Trophoblast cell (in vitro differentiated cells and primary cell): ENCODE results near the gene MNT.

Experiments used
- DNase-seq, 2 donors: peaks; one replicate each; pipeline ENCODE4 v3.0.0-alpha.2; 2016
- H2AFZ ChIP-seq: 2 replicates; pipeline ENCODE4 v1.6.1; 2013; ENCODE audit warnings: low read length, moderate library complexity, mild to moderate bottlenecking; ENCODE audit not compliant: insufficient read depth, poor library complexity
- H2AK5ac ChIP-seq: 2 replicates; pipeline ENCODE4 v1.6.1; 2013; ENCODE audit warnings: mild to moderate bottlenecking, low read length
- H2BK120ac ChIP-seq: 2 replicates; pipeline ENCODE4 v1.6.1; 2013; ENCODE audit warnings: low read length, mild to moderate bottlenecking, moderate library complexity; ENCODE audit not compliant: insufficient read depth, poor library complexity
- H2BK12ac ChIP-seq: 2 replicates; pipeline ENCODE4 v1.6.1; 2013; ENCODE audit warnings: mild to moderate bottlenecking, low read length, moderate library complexity
- H2BK5ac ChIP-seq: 2 replicates; pipeline ENCODE4 v1.6.1; 2013; ENCODE audit warnings: low read length, low read depth, moderate library complexity, mild to moderate bottlenecking; ENCODE audit not compliant: poor library complexity
- H3K14ac ChIP-seq: 2 replicates; pipeline ENCODE4 v1.6.1; 2013; ENCODE audit warnings: mild to moderate bottlenecking, low read length
- H3K18ac ChIP-seq: 2 replicates; pipeline ENCODE4 v1.6.1; 2013; ENCODE audit warnings: mild to moderate bottlenecking, low read length
- H3K23ac ChIP-seq: 2 replicates; pipeline ENCODE4 v1.6.1; 2013; ENCODE audit warnings: low read length
- H3K27ac ChIP-seq: 2 replicates; pipeline ENCODE4 v1.5.1; 2013; ENCODE audit warnings: low read depth, mild to moderate bottlenecking, inconsistent platforms, low read length, moderate library complexity
- H3K27me3 ChIP-seq: 2 replicates; pipeline ENCODE4 v1.6.1; 2013; ENCODE audit warnings: inconsistent platforms, mild to moderate bottlenecking, low read length, moderate library complexity; ENCODE audit not compliant: insufficient read depth
- H3K36me3 ChIP-seq, 2 experiments: 1 replicate in 1 of 2; 2 replicates in 1 of 2; pipeline ENCODE4 v1.6.1; 2013; ENCODE audit warnings: low read length in 2 of 2, mild to moderate bottlenecking in 2 of 2, moderate library complexity in 1 of 2; ENCODE audit not compliant: insufficient read depth in 2 of 2, control insufficient read depth in 1 of 2
- H3K4ac ChIP-seq: 2 replicates; pipeline ENCODE4 v1.6.1; 2013; ENCODE audit warnings: low read depth, mild to moderate bottlenecking, low read length, moderate library complexity
- H3K4me1 ChIP-seq, 2 experiments: 1 replicate in 1 of 2; 2 replicates in 1 of 2; pipeline ENCODE4 v1.6.1; 2013; ENCODE audit warnings: low read length in 2 of 2, mild to moderate bottlenecking in 2 of 2, moderate library complexity in 1 of 2; ENCODE audit not compliant: insufficient read depth in 2 of 2, control insufficient read depth in 1 of 2
- H3K4me2 ChIP-seq: 2 replicates; pipeline ENCODE4 v1.6.1; 2013; ENCODE audit warnings: inconsistent platforms, mild to moderate bottlenecking, low read length, moderate library complexity
- H3K4me3 ChIP-seq: 2 replicates; pipeline ENCODE4 v1.5.1; 2013; ENCODE audit warnings: mild to moderate bottlenecking, low read depth, low read length, inconsistent platforms
- H3K79me1 ChIP-seq: one replicate; pipeline ENCODE4 v1.6.1; 2013; ENCODE audit warnings: low read length
- H3K79me2 ChIP-seq: 2 replicates; pipeline ENCODE4 v1.6.1; 2013; ENCODE audit warnings: low read length, mild to moderate bottlenecking; ENCODE audit not compliant: control insufficient read depth, insufficient read depth, poor library complexity
- H3K9ac ChIP-seq: 2 replicates; pipeline ENCODE4 v1.6.1; 2013; ENCODE audit warnings: mild to moderate bottlenecking, low read length
- H3K9me3 ChIP-seq: 2 replicates; pipeline ENCODE4 v1.6.1; 2013; ENCODE audit warnings: low read depth, mild to moderate bottlenecking, control low read depth, inconsistent platforms, low read length; ENCODE audit not compliant: insufficient read depth
- H4K12ac ChIP-seq: 2 replicates; pipeline ENCODE4 v1.6.1; 2013; ENCODE audit warnings: low read depth, mild to moderate bottlenecking, low read length, moderate library complexity
- H4K8ac ChIP-seq: 2 replicates; pipeline ENCODE4 v1.6.1; 2013; ENCODE audit warnings: low read depth, mild to moderate bottlenecking, low read length, moderate library complexity
- H4K91ac ChIP-seq: one replicate; pipeline ENCODE4 v1.6.1; 2013; ENCODE audit warnings: low read depth, mild to moderate bottlenecking, low read length, moderate library complexity
- WGBS: extraction: QIAGEN DNeasy Blood & Tissue Kit; methylation state at CpG from one replicate; pipeline ENCODE4 v1.1.7; 2013; ENCODE audit warnings: missing lambda C conversion rate; ENCODE audit not compliant: insufficient read length, insufficient coverage; ENCODE audit errors: extremely low coverage; 5-methylcytosine and 5-hydroxymethylcytosine counted together

The MNT gene

GRCh38 chr17:2376107-2376506 lies 24.8 kb downstream of the MNT start:
- Histone ChIP-seq H3K36me3 (peaks cover 55 to 60% of the 10 kb centered on the region in 2 experiments), H2BK12ac (no peak overlapping the region), H4K12ac (no peak overlapping the region), H3K23ac (no peak overlapping the region), H3K79me2 (peaks cover under 1% of the 10 kb centered on the region), H2BK5ac (peak overlapping the region; percentile 57), H3K14ac (no peak overlapping the region), H3K9me3 (peaks cover 5% of the 10 kb centered on the region), H3K9ac (no peak overlapping the region), H4K91ac (peak overlapping the region; percentile 49), H3K4ac (no peak overlapping the region), H3K79me1 (peaks cover 28% of the 10 kb centered on the region), H3K27ac (peak overlapping the region; percentile 83), H2AK5ac (no peak overlapping the region), H2BK120ac (no peak overlapping the region), H3K4me2 (no peak overlapping the region), H3K27me3 (no peaks in the 10 kb centered on the region), H3K4me3 (no peak overlapping the region), H4K8ac (no peak overlapping the region), H3K18ac (no peak overlapping the region), H3K4me1 (peaks cover 35 to 43% of the 10 kb centered on the region in 2 experiments), H2AFZ (no peak overlapping the region)
- no CpG with 5 or more reads among the region's 14 CpGs for WGBS
- DNase-seq, result no peak

GRCh38 chr17:2375406-2375805 lies 25.5 kb downstream of the MNT start:
- Histone ChIP-seq H3K4me2 (no peak overlapping the region), H4K12ac (no peak overlapping the region), H4K8ac (peak overlapping the region; percentile 18), H4K91ac (peak overlapping the region; percentile 49), H2BK5ac (peak overlapping the region; percentile 57), H3K9ac (no peak overlapping the region), H3K9me3 (peaks cover 5% of the 10 kb centered on the region), H3K4me3 (no peak overlapping the region), H3K27ac (peak overlapping the region; percentile 83), H2AK5ac (no peak overlapping the region), H3K79me2 (no peaks in the 10 kb centered on the region), H2AFZ (no peak overlapping the region), H2BK120ac (peak overlapping the region; percentile 12), H3K27me3 (no peaks in the 10 kb centered on the region), H3K36me3 (peaks cover 55 to 59% of the 10 kb centered on the region in 2 experiments), H3K23ac (no peak overlapping the region), H3K4me1 (peaks cover 28 to 36% of the 10 kb centered on the region in 2 experiments), H3K18ac (peak overlapping the region; percentile 23), H3K4ac (no peak overlapping the region), H2BK12ac (no peak overlapping the region), H3K79me1 (peaks cover 21% of the 10 kb centered on the region), H3K14ac (peak overlapping the region; percentile 51)
- no CpG with 5 or more reads among the region's 19 CpGs for WGBS
- peak; percentile 42 to 59 for DNase-seq

- H3K79me2 ChIP-seq, result no peaks in the 10 kb centered on the region
- no peak overlapping the region for H2AFZ ChIP-seq
- no CpG with 5 or more reads among the region's 11 CpGs for WGBS
- peak overlapping the region; percentile 49 for H4K91ac ChIP-seq
- H2BK120ac ChIP-seq, result no peak overlapping the region
- H3K18ac ChIP-seq, result no peak overlapping the region
- peaks cover 53 to 62% of the 10 kb centered on the region in 2 experiments for H3K36me3 ChIP-seq
- H3K27me3 ChIP-seq, result no peaks in the 10 kb centered on the region
- H3K4me3 ChIP-seq, result no peak overlapping the region
- H3K4me1 ChIP-seq, result peaks cover 21 to 29% of the 10 kb centered on the region in 2 experiments
- no peak overlapping the region for H3K9ac ChIP-seq
- H3K4me2 ChIP-seq, result peak overlapping the region; percentile 15
- DNase-seq, result peak; percentile 89 to 95
- no peak overlapping the region for H2BK12ac ChIP-seq
- peaks cover 4% of the 10 kb centered on the region for H3K9me3 ChIP-seq
- no peak overlapping the region for H3K14ac ChIP-seq
- H3K23ac ChIP-seq, result no peak overlapping the region
- H2BK5ac ChIP-seq, result peak overlapping the region; percentile 57
- no peak overlapping the region for H4K8ac ChIP-seq
- no peak overlapping the region for H4K12ac ChIP-seq
- H3K79me1 ChIP-seq, result peaks cover 17% of the 10 kb centered on the region
- H3K27ac ChIP-seq, result peak overlapping the region; percentile 83
- H3K4ac ChIP-seq, result no peak overlapping the region
- H2AK5ac ChIP-seq, result no peak overlapping the region
These were observed 26.1 kb downstream of the MNT start for GRCh38 chr17:2374549-2375285.

GRCh38 chr17:2373179-2373578 lies 27.7 kb downstream of the MNT start:
- no peak overlapping the region for H3K4ac ChIP-seq
- H2AFZ ChIP-seq, result no peak overlapping the region
- no peaks in the 10 kb centered on the region for H3K27me3 ChIP-seq
- no peak overlapping the region for H3K14ac ChIP-seq
- H4K12ac ChIP-seq, result no peak overlapping the region
- no peak for DNase-seq
- H2BK12ac ChIP-seq, result no peak overlapping the region
- peaks cover 41 to 55% of the 10 kb centered on the region in 2 experiments for H3K36me3 ChIP-seq
- no peak overlapping the region for H3K9ac ChIP-seq
- no peaks in the 10 kb centered on the region for H3K79me2 ChIP-seq
- WGBS, result no CpG with 5 or more reads among the region's 18 CpGs
- H3K18ac ChIP-seq, result no peak overlapping the region
- no peak overlapping the region for H2BK5ac ChIP-seq
- peaks cover 3% of the 10 kb centered on the region for H3K9me3 ChIP-seq
- no peak overlapping the region for H3K23ac ChIP-seq
- H4K8ac ChIP-seq, result no peak overlapping the region
- H3K4me2 ChIP-seq, result no peak overlapping the region
- peaks cover 16 to 24% of the 10 kb centered on the region in 2 experiments for H3K4me1 ChIP-seq
- H4K91ac ChIP-seq, result no peak overlapping the region
- no peak overlapping the region for H3K4me3 ChIP-seq
- H2BK120ac ChIP-seq, result no peak overlapping the region
- no peak overlapping the region for H3K27ac ChIP-seq
- H2AK5ac ChIP-seq, result no peak overlapping the region
- H3K79me1 ChIP-seq, result peaks cover 13% of the 10 kb centered on the region
